HL-60 (cell line): Measurements from ENCODE around the gene IGSF22.

Source experiments
- CTCF ChIP-seq: IDR thresholded peaks from one replicate; pipeline ENCODE4 v1.5.1; 2011; ENCODE audit warnings: low read length, control low read depth, inconsistent platforms; ENCODE audit not compliant: insufficient read depth
- GABPA ChIP-seq: IDR thresholded peaks from 2 replicates; pipeline ENCODE4 v1.6.1; 2012; ENCODE audit warnings: low read depth
- POLR2AphosphoS5 ChIP-seq: IDR thresholded peaks from 2 replicates; pipeline ENCODE4 v1.6.1; 2012; ENCODE audit warnings: low read depth
- SPI1 ChIP-seq: IDR thresholded peaks from 2 replicates; pipeline ENCODE4 v1.6.1; 2012; ENCODE audit warnings: low read depth, mild to moderate bottlenecking, borderline replicate concordance
- TF ChIP-seq, protein P1 (sequence below): IDR thresholded peaks from 2 replicates; pipeline ENCODE4 v1.6.1; 2012; ENCODE audit warnings: low read depth; ENCODE audit not compliant: insufficient replicate concordance

DNA sequence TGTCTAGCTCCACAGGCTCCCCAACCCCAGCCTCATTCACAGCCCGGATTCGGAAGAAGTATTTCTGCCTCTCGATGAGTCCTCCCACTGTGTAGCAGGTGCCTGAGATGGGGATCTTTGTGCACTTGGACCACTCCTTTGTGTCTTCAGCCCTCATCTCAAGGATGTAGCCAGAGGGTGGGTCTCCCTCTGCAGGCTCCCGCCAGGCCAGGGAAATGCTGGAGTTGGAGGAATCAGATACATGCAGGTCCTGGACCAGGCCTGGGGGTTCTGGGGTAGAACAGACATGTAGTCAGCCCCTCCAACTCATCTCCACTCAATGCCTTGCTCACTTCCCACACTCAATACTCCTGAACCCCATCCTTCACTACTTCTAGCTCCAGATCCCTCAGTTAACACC lies 16.6 kb downstream of the IGSF22 start:
- no peak for TF ChIP-seq GABPA
- TF ChIP-seq POLR2AphosphoS5 = no peak
- no peak for TF ChIP-seq CTCF
- TF ChIP-seq SPI1 = no peak
- TF ChIP-seq, protein P1, sequence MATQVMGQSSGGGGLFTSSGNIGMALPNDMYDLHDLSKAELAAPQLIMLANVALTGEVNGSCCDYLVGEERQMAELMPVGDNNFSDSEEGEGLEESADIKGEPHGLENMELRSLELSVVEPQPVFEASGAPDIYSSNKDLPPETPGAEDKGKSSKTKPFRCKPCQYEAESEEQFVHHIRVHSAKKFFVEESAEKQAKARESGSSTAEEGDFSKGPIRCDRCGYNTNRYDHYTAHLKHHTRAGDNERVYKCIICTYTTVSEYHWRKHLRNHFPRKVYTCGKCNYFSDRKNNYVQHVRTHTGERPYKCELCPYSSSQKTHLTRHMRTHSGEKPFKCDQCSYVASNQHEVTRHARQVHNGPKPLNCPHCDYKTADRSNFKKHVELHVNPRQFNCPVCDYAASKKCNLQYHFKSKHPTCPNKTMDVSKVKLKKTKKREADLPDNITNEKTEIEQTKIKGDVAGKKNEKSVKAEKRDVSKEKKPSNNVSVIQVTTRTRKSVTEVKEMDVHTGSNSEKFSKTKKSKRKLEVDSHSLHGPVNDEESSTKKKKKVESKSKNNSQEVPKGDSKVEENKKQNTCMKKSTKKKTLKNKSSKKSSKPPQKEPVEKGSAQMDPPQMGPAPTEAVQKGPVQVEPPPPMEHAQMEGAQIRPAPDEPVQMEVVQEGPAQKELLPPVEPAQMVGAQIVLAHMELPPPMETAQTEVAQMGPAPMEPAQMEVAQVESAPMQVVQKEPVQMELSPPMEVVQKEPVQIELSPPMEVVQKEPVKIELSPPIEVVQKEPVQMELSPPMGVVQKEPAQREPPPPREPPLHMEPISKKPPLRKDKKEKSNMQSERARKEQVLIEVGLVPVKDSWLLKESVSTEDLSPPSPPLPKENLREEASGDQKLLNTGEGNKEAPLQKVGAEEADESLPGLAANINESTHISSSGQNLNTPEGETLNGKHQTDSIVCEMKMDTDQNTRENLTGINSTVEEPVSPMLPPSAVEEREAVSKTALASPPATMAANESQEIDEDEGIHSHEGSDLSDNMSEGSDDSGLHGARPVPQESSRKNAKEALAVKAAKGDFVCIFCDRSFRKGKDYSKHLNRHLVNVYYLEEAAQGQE = no peak
